ENCODE data around the gene FLYWCH1. TPM values are rescaled to one million over a fixed set of nuclear protein-coding genes. Genes with fewer than 3 reads are reported as not detected.

The FLYWCH1 gene
- total and polyA plus RNA-seq, 10 of the 15 experiments (the other 5 are each of a cell fraction or from before 2014, with no cell fraction given) = 0.47 to 33.8 (median 11.2) TPM

DNA sequence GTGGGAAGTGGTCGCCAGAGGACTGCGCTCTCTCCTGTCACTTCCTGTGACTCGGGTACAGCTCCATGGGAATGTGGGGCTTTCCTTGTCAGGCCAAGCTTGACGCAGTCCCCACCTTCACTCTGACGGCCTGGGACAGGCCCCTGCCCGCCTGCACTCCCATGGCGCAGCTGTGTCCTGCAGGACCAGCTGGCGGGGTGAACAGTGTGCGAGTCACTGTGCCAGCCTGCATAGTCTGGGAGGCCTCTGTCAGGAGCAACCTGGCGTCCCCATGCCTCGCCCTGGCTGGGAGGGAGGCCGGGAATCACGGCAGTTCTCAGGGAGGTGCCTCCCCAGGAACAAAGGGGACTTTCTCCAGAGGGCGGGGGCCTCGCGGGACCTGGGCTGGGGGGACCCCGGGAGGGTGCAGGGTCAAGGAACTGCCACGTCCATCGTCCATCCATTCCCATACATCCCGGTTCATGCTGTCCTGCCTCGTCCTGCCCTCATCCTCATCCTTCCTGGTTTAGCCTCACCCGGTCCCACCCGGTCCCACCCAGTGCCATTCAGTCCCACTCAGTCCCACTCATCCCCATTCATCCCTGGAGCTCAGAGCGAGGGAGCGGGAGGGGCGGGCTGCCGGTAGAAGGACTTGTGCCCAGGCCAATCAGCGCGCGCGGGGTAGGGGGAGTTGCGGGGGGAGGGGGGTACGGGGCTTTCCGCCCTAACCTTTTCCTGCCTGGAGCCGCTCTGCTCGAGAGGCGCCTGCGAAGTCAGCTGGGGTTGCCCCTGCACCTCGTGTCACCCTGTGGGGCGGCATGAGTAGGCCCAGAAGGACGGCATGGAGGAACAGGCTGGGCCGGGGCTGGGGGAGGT, 13.4 kb downstream of the FLYWCH1 start:
- no peaks in the 10 kb centered on the region for H3K27me3 ChIP-seq (replicated peaks in 1 of 2; ENCODE audit: control insufficient read depth in 2 of 2, insufficient read depth in 2 of 2, low read length in 1 of 2)
- 85% methylated on average over 33 of the region's 42 CpGs for WGBS (ENCODE audit: insufficient coverage, insufficient replicate concordance, low lambda C conversion rate, missing lambda C conversion rate)
- no peak overlapping the region for H2AFZ ChIP-seq (ENCODE audit: control insufficient read depth, low read depth, low read length)
- no peaks in the 10 kb centered on the region for H3K9me3 ChIP-seq (replicated peaks; ENCODE audit: control insufficient read depth, insufficient read depth, low read length)
- no peak overlapping the region for H3K27ac ChIP-seq (ENCODE audit: control insufficient read depth, insufficient read depth)
- H3K36me3 ChIP-seq (ENCODE audit: control insufficient read depth in 2 of 2, insufficient read depth in 2 of 2, low read length in 1 of 2) = peaks cover 0 to 4% of the 10 kb centered on the region in 2 experiments; a peak in 2 of 4 replicates
- no peak for DNase-seq (ENCODE audit: low read depth, low spot score)
- H3K4me1 ChIP-seq (ENCODE audit: control insufficient read depth, insufficient read depth, low read length) = no peaks in the 10 kb centered on the region
- ChIA-PET RAD21 (ENCODE audit: unreplicated experiment) (no interaction called here), SMC1A (ENCODE audit: uncharacterized antibody, unreplicated experiment) (no interaction called here), POLR2A (no interaction called here), CTCF (interaction anchor here (1.0 to 1.2 kb wide), 2 partner anchors 18 to 56 kb away, joined by 4 to 5 read pairs; no protein-coding TSS in a partner anchor)
- no peak overlapping the region for H3K4me2 ChIP-seq (ENCODE audit: control insufficient read depth, insufficient read depth)
- no peaks in the 10 kb centered on the region for H3K79me2 ChIP-seq (ENCODE audit: control insufficient read depth, insufficient read depth, low read length)
- in situ Hi-C loops (cut with MboI) (no loop called here), intact Hi-C loops (cut with micrococcal nuclease; ENCODE audit: unreplicated experiment) (loop anchor here (5.0 kb wide), 1 partner anchor 57 kb away; the partner anchor contains the start of gene PKMYT1)
- no peak for ATAC-seq
- H4K20me1 ChIP-seq (ENCODE audit: control insufficient read depth, insufficient read depth) = no peaks in the 10 kb centered on the region
- no peak for FAIRE-seq
- H3K9ac ChIP-seq (ENCODE audit: control insufficient read depth, insufficient read depth, low read length) = no peak overlapping the region
- no TSS peak for BruUV-seq (replicated peaks)
- no peak overlapping the region for H3K4me3 ChIP-seq
- TF ChIP-seq, protein P1, sequence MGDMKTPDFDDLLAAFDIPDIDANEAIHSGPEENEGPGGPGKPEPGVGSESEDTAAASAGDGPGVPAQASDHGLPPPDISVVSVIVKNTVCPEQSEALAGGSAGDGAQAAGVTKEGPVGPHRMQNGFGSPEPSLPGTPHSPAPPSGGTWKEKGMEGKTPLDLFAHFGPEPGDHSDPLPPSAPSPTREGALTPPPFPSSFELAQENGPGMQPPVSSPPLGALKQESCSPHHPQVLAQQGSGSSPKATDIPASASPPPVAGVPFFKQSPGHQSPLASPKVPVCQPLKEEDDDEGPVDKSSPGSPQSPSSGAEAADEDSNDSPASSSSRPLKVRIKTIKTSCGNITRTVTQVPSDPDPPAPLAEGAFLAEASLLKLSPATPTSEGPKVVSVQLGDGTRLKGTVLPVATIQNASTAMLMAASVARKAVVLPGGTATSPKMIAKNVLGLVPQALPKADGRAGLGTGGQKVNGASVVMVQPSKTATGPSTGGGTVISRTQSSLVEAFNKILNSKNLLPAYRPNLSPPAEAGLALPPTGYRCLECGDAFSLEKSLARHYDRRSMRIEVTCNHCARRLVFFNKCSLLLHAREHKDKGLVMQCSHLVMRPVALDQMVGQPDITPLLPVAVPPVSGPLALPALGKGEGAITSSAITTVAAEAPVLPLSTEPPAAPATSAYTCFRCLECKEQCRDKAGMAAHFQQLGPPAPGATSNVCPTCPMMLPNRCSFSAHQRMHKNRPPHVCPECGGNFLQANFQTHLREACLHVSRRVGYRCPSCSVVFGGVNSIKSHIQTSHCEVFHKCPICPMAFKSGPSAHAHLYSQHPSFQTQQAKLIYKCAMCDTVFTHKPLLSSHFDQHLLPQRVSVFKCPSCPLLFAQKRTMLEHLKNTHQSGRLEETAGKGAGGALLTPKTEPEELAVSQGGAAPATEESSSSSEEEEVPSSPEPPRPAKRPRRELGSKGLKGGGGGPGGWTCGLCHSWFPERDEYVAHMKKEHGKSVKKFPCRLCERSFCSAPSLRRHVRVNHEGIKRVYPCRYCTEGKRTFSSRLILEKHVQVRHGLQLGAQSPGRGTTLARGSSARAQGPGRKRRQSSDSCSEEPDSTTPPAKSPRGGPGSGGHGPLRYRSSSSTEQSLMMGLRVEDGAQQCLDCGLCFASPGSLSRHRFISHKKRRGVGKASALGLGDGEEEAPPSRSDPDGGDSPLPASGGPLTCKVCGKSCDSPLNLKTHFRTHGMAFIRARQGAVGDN (IDR thresholded peaks at IDR 0.05) = no peak
- TF ChIP-seq NFYA (IDR thresholded peaks at IDR 0.05; ENCODE audit: borderline replicate concordance, low read depth, low read length) (no peak), HDGF (IDR thresholded peaks at IDR 0.05) (no peak), NR2F1 (conservative IDR thresholded peaks at IDR 0.05) (no peak), IRF4 (IDR thresholded peaks at IDR 0.05; ENCODE audit: low read depth, low read length) (no peak), TCF12 (IDR thresholded peaks at IDR 0.05; ENCODE audit: low read depth, low read length) (no peak), CEBPB (IDR thresholded peaks at IDR 0.05; ENCODE audit: borderline replicate concordance in 1 of 2, low read depth in 2 of 2, low read length in 2 of 2) (no peak), MEF2A (IDR thresholded peaks at IDR 0.05; ENCODE audit: insufficient read depth, low read depth, low read length) (no peak), EGR1 (IDR thresholded peaks at IDR 0.05; ENCODE audit: borderline replicate concordance in 1 of 2, low read depth in 2 of 2, low read length in 2 of 2) (no peak), MEF2B (IDR thresholded peaks at IDR 0.05; ENCODE audit: partially characterized antibody, poor library complexity, severe bottlenecking) (no peak), SP1 (IDR thresholded peaks at IDR 0.05; ENCODE audit: low read depth, low read length) (no peak), POLR2AphosphoS2 (IDR thresholded peaks at IDR 0.05; ENCODE audit: low read depth, low read length) (no peak), DPF2 (IDR thresholded peaks at IDR 0.05) (no peak), CHD2 (IDR thresholded peaks at IDR 0.05; ENCODE audit: borderline replicate concordance, low read depth, low read length) (no peak)
- TF ChIP-seq, protein P2, sequence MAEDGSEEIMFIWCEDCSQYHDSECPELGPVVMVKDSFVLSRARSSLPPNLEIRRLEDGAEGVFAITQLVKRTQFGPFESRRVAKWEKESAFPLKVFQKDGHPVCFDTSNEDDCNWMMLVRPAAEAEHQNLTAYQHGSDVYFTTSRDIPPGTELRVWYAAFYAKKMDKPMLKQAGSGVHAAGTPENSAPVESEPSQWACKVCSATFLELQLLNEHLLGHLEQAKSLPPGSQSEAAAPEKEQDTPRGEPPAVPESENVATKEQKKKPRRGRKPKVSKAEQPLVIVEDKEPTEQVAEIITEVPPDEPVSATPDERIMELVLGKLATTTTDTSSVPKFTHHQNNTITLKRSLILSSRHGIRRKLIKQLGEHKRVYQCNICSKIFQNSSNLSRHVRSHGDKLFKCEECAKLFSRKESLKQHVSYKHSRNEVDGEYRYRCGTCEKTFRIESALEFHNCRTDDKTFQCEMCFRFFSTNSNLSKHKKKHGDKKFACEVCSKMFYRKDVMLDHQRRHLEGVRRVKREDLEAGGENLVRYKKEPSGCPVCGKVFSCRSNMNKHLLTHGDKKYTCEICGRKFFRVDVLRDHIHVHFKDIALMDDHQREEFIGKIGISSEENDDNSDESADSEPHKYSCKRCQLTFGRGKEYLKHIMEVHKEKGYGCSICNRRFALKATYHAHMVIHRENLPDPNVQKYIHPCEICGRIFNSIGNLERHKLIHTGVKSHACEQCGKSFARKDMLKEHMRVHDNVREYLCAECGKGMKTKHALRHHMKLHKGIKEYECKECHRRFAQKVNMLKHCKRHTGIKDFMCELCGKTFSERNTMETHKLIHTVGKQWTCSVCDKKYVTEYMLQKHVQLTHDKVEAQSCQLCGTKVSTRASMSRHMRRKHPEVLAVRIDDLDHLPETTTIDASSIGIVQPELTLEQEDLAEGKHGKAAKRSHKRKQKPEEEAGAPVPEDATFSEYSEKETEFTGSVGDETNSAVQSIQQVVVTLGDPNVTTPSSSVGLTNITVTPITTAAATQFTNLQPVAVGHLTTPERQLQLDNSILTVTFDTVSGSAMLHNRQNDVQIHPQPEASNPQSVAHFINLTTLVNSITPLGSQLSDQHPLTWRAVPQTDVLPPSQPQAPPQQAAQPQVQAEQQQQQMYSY (CRISPR knock-in tag; IDR thresholded peaks at IDR 0.05) = no peak
